K562 (cell line): Measurements from ENCODE around the gene ALDH16A1. TPM values are rescaled to one million over a fixed set of nuclear protein-coding genes. Genes with fewer than 3 reads are reported as not detected.
A peak's percentile ranks its signal among the peaks of the same experiment; 100 is the strongest.

ENCODE experiments used
- ARID3B ChIP-seq: fragments of 250-450 bp; sonication (Bioruptor Pico); IDR thresholded peaks from 2 replicates; pipeline ENCODE4 v1.4.0; 2020; ENCODE audit warnings: borderline replicate concordance
- ARNT ChIP-seq, 2 experiments: fragments of 450-650 bp; IDR thresholded peaks; 2 replicates each; pipeline ENCODE4 v1.6.1; 2016; ENCODE audit warnings: mild to moderate bottlenecking in 1 of 2
- CHD4 ChIP-seq: fragments of 200-600 bp; sonication (generic); IDR thresholded peaks from 3 replicates; pipeline ENCODE4 v1.6.1; 2012; ENCODE audit warnings: low read depth, mild to moderate bottlenecking, mixed read lengths, low read length, inconsistent platforms; ENCODE audit not compliant: insufficient read depth, insufficient replicate concordance, poor library complexity, severe bottlenecking
- ELF4 ChIP-seq: fragments of 450-650 bp; formaldehyde crosslinking; IDR thresholded peaks from 2 replicates; pipeline ENCODE4 v1.4.0; 2022; ENCODE audit warnings: missing genetic modification characterization
- FOXA3 ChIP-seq, 2 experiments: fragments of 450-650 bp in 1 of 2; sonication (generic) in 1 of 2; formaldehyde crosslinking; IDR thresholded peaks in 1 of 2; conservative IDR thresholded peaks in 1 of 2; 2 replicates each; pipeline versions ENCODE4 v1.4.0 to v1.8.0; 2020 to 2022; ENCODE audit warnings: mild to moderate bottlenecking in 2 of 2, missing genetic modification reagents in 1 of 2
- GABPA ChIP-seq: fragments of 200-800 bp; sonication (Bioruptor generic); conservative IDR thresholded peaks from 2 replicates; pipeline ENCODE4 v1.6.1; 2016; ENCODE audit warnings: low read depth, missing genetic modification characterization, missing compliant biosample characterization
- GABPB1 ChIP-seq: sonication (generic); formaldehyde crosslinking; IDR thresholded peaks from 2 replicates; pipeline ENCODE4 v1.8.0; 2022; ENCODE audit warnings: mild to moderate bottlenecking, missing genetic modification reagents
- HEY1 ChIP-seq: fragments of 250-450 bp; sonication (Bioruptor Pico); IDR thresholded peaks from 2 replicates; pipeline ENCODE4 v1.5.0; 2020; ENCODE audit warnings: mild to moderate bottlenecking, moderate library complexity, borderline replicate concordance
- HOXB6 ChIP-seq: fragments of 250-450 bp; sonication (Bioruptor Pico); IDR thresholded peaks from 2 replicates; pipeline ENCODE4 v1.5.1; 2022; ENCODE audit warnings: mild to moderate bottlenecking, borderline replicate concordance
- NR3C1 ChIP-seq: sonication (generic); formaldehyde crosslinking; IDR thresholded peaks from 2 replicates; pipeline ENCODE4 v1.8.1; 2022; ENCODE audit warnings: missing genetic modification reagents
- OTX1 ChIP-seq: fragments of 450-650 bp; formaldehyde crosslinking; IDR thresholded peaks from 2 replicates; pipeline ENCODE4 v1.4.0; 2022; ENCODE audit warnings: mild to moderate bottlenecking
- PBX2 ChIP-seq, 2 experiments: IDR thresholded peaks in 1 of 2; conservative IDR thresholded peaks in 1 of 2; 2 replicates each; pipeline ENCODE4 v1.6.1; 2016; ENCODE audit warnings: low read depth in 2 of 2, mild to moderate bottlenecking in 1 of 2, missing compliant biosample characterization in 1 of 2, missing genetic modification characterization in 1 of 2, moderate library complexity in 1 of 2
- RAD51 ChIP-seq: fragments of 450-650 bp; IDR thresholded peaks from 2 replicates; pipeline ENCODE4 v1.7.1; 2016; ENCODE audit warnings: low read depth, mild to moderate bottlenecking, borderline replicate concordance
- SMARCA5 ChIP-seq: fragments of 450-650 bp; IDR thresholded peaks from 2 replicates; pipeline ENCODE4 v1.6.1; 2016
- ZBTB2 ChIP-seq: fragments of 450-650 bp; IDR thresholded peaks from 2 replicates; pipeline ENCODE4 v1.6.1; 2016; ENCODE audit warnings: antibody characterized with exemption
- ZBTB33 ChIP-seq: sonication (generic); formaldehyde crosslinking; IDR thresholded peaks from 2 replicates; pipeline ENCODE4 v1.8.1; 2023; ENCODE audit warnings: mild to moderate bottlenecking, missing genetic modification reagents
- polyA plus RNA-seq, 8 experiments: library from polyadenylated mRNA; depleted of rRNA in 4 of 8; stranded (reverse) in 5 of 8; unstranded in 3 of 8; fragments of >200 nt; fragmentation: Nextera tagmentation in 2 of 8; fragmentation: Illumina TruSeq in 1 of 8; extraction: Ambion mirVana in 2 of 8; extraction: Trizol in 1 of 8; gene quantifications; 2 replicates each; pipeline versions ENCODE4 v1.2.1 to v1.2.3, GENCODE V29; 2011 to 2014; ENCODE audit warnings: inconsistent platforms in 1 of 8, missing spikeins in 1 of 8
- total RNA-seq, 7 experiments: library from RNA; depleted of rRNA in 6 of 7; stranded (reverse); fragments of >200 nt in 6 of 7; fragmentation: Illumina TruSeq in 2 of 7; extraction: Trizol in 2 of 7; gene quantifications; 2 replicates each; pipeline versions ENCODE4 v1.2.1 to v1.2.3, GENCODE V29; 2011 to 2021; ENCODE audit warnings: low replicate concordance in 1 of 7

Gene ALDH16A1
- total and polyA plus RNA-seq, 9 of the 15 experiments (the other 6 are each of a cell fraction or from before 2014, with no cell fraction given), result 2.2 to 52.2 (median 7.6) TPM

- no peak for TF ChIP-seq ELF4 (CRISPR knock-in tag)
- no peak for TF ChIP-seq ARID3B (CRISPR knock-in tag)
- TF ChIP-seq PBX2 (CRISPR knock-in tag; IDR thresholded peaks at IDR 0.05; ENCODE audit: low read depth), result no peak
- TF ChIP-seq PBX2 (tag; conservative IDR thresholded peaks at IDR 0.05; ENCODE audit: low read depth), result no peak
- TF ChIP-seq SMARCA5, result 0 out of 2 replicates have a peak, but pooled peaks have one; percentile 50
- TF ChIP-seq HEY1 (CRISPR knock-in tag), result no peak
- no peak for TF ChIP-seq GABPB1
- TF ChIP-seq ZBTB2, result no peak
- TF ChIP-seq FOXA3 (CRISPR knock-in tag; conservative IDR thresholded peaks at IDR 0.05 in 1 of 2, IDR thresholded peaks at IDR 0.05 in 1 of 2), result no peak
- peak; percentile 42; the same call in 1 of the 2 replicates for TF ChIP-seq ZBTB33 (CRISPR knock-in tag)
- no peak for TF ChIP-seq CHD4
- TF ChIP-seq GABPA (tag), result no peak
- no peak for TF ChIP-seq OTX1 (CRISPR knock-in tag)
- TF ChIP-seq ARNT (IDR thresholded peaks at IDR 0.05), result peak in 1 of 2 experiments; percentile 33; a peak in 1 of 4 replicates
- TF ChIP-seq RAD51, result no peak
- TF ChIP-seq HOXB6 (CRISPR knock-in tag), result no peak
- TF ChIP-seq NR3C1, result no peak
These were observed 50.0 kb downstream of the ALDH16A1 start (continued) for GRCh38 chr19:49502866-49503581.
